ENCODE data around the gene NMS. TPM values are rescaled to one million over a fixed set of nuclear protein-coding genes. Genes with fewer than 3 reads are reported as not detected.

NMS gene
- not detected for total RNA-seq

GRCh38 chr2:100470182-100470581 is at the start of gene NMS:
NMS (plus strand) TSS chr2:100470482; CDS start chr2:100470489, 7 bp downstream.
- no peaks in the 10 kb centered on the region for H3K4me1 ChIP-seq (ENCODE audit: insufficient read depth, low read length)
- H3K27me3 ChIP-seq (ENCODE audit: insufficient read depth, low read length), result no peaks in the 10 kb centered on the region
- H3K9me3 ChIP-seq (ENCODE audit: low read depth, low read length), result no peaks in the 10 kb centered on the region
- H3K4me3 ChIP-seq (ENCODE audit: low read length), result no peak within 1 kb of the TSS

GRCh38 chr2:100422320-100423055 is 47.8 kb upstream of the NMS start:
- H3K4me3 ChIP-seq (ENCODE audit: low read length), result no peak overlapping the region
- no peaks in the 10 kb centered on the region for H3K27me3 ChIP-seq (ENCODE audit: insufficient read depth, low read length)
- H3K9me3 ChIP-seq (ENCODE audit: low read depth, low read length), result no peaks in the 10 kb centered on the region
- peaks cover 29% of the 10 kb centered on the region for H3K4me1 ChIP-seq (ENCODE audit: insufficient read depth, low read length)

GRCh38 chr2:100423631-100424030 is 46.7 kb upstream of the NMS start:
- H3K27me3 ChIP-seq (ENCODE audit: insufficient read depth, low read length), result no peaks in the 10 kb centered on the region

GRCh38 chr2:100424277-100424875 is 45.9 kb upstream of the NMS start:
- Histone ChIP-seq H3K27me3 (ENCODE audit: insufficient read depth, low read length) (no peaks in the 10 kb centered on the region), H3K4me3 (ENCODE audit: low read length) (no peak overlapping the region), H3K9me3 (ENCODE audit: low read depth, low read length) (no peaks in the 10 kb centered on the region), H3K4me1 (ENCODE audit: insufficient read depth, low read length) (peaks cover 24% of the 10 kb centered on the region)

More at GRCh38 chr2:100423631-100424030, 46.7 kb upstream of the NMS start:
- no peak overlapping the region for H3K4me3 ChIP-seq (ENCODE audit: low read length)
- peaks cover 24% of the 10 kb centered on the region for H3K4me1 ChIP-seq (ENCODE audit: insufficient read depth, low read length)
- no peaks in the 10 kb centered on the region for H3K9me3 ChIP-seq (ENCODE audit: low read depth, low read length)

- H3K4me3 ChIP-seq (ENCODE audit: low read length), result no peak overlapping the region
- no peaks in the 10 kb centered on the region for H3K9me3 ChIP-seq (ENCODE audit: low read depth, low read length)
- H3K27me3 ChIP-seq (ENCODE audit: insufficient read depth, low read length), result no peaks in the 10 kb centered on the region
- H3K4me1 ChIP-seq (ENCODE audit: insufficient read depth, low read length), result peaks cover 24% of the 10 kb centered on the region
Measured at GRCh38 chr2:100425107-100425506, 45.2 kb upstream of the NMS start.

- no peaks in the 10 kb centered on the region for H3K27me3 ChIP-seq (ENCODE audit: insufficient read depth, low read length)
- no peaks in the 10 kb centered on the region for H3K9me3 ChIP-seq (ENCODE audit: low read depth, low read length)
- no peak overlapping the region for H3K4me3 ChIP-seq (ENCODE audit: low read length)
- H3K4me1 ChIP-seq (ENCODE audit: insufficient read depth, low read length), result peaks cover 24% of the 10 kb centered on the region
Measured at GRCh38 chr2:100425573-100426383, 44.5 kb upstream of the NMS start.

- H3K4me3 ChIP-seq (ENCODE audit: low read length), result no peak overlapping the region
- peaks cover 20% of the 10 kb centered on the region for H3K4me1 ChIP-seq (ENCODE audit: insufficient read depth, low read length)
- H3K27me3 ChIP-seq (ENCODE audit: insufficient read depth, low read length), result no peaks in the 10 kb centered on the region
- no peaks in the 10 kb centered on the region for H3K9me3 ChIP-seq (ENCODE audit: low read depth, low read length)
Measured at GRCh38 chr2:100426384-100426720, 43.9 kb upstream of the NMS start.

GRCh38 chr2:100427111-100427510 is 43.2 kb upstream of the NMS start:
- Histone ChIP-seq H3K4me3 (ENCODE audit: low read length) (no peak overlapping the region), H3K9me3 (ENCODE audit: low read depth, low read length) (no peaks in the 10 kb centered on the region), H3K27me3 (ENCODE audit: insufficient read depth, low read length) (no peaks in the 10 kb centered on the region), H3K4me1 (ENCODE audit: insufficient read depth, low read length) (peaks cover 18% of the 10 kb centered on the region)

GRCh38 chr2:100427627-100428258 is 42.5 kb upstream of the NMS start:
- H3K27me3 ChIP-seq (ENCODE audit: insufficient read depth, low read length), result no peaks in the 10 kb centered on the region
- no peaks in the 10 kb centered on the region for H3K9me3 ChIP-seq (ENCODE audit: low read depth, low read length)
- H3K4me3 ChIP-seq (ENCODE audit: low read length), result no peak overlapping the region
- peaks cover 18% of the 10 kb centered on the region for H3K4me1 ChIP-seq (ENCODE audit: insufficient read depth, low read length)

GRCh38 chr2:100429726-100430125 is 40.6 kb upstream of the NMS start:
- Histone ChIP-seq H3K4me1 (ENCODE audit: insufficient read depth, low read length) (peaks cover 18% of the 10 kb centered on the region), H3K9me3 (ENCODE audit: low read depth, low read length) (no peaks in the 10 kb centered on the region), H3K27me3 (ENCODE audit: insufficient read depth, low read length) (no peaks in the 10 kb centered on the region), H3K4me3 (ENCODE audit: low read length) (no peak overlapping the region)

- H3K9me3 ChIP-seq (ENCODE audit: low read depth, low read length), result no peaks in the 10 kb centered on the region
- no peak overlapping the region for H3K4me3 ChIP-seq (ENCODE audit: low read length)
- H3K27me3 ChIP-seq (ENCODE audit: insufficient read depth, low read length), result no peaks in the 10 kb centered on the region
- no peaks in the 10 kb centered on the region for H3K4me1 ChIP-seq (ENCODE audit: insufficient read depth, low read length)
Measured at GRCh38 chr2:100437751-100438150, 32.5 kb upstream of the NMS start.

- no peaks in the 10 kb centered on the region for H3K4me1 ChIP-seq (ENCODE audit: insufficient read depth, low read length)
- no peaks in the 10 kb centered on the region for H3K9me3 ChIP-seq (ENCODE audit: low read depth, low read length)
- H3K27me3 ChIP-seq (ENCODE audit: insufficient read depth, low read length), result no peaks in the 10 kb centered on the region
- H3K4me3 ChIP-seq (ENCODE audit: low read length), result no peak overlapping the region
Measured at GRCh38 chr2:100446696-100447095, 23.6 kb upstream of the NMS start.

- Histone ChIP-seq H3K9me3 (ENCODE audit: low read depth, low read length) (no peaks in the 10 kb centered on the region), H3K4me3 (ENCODE audit: low read length) (no peak overlapping the region), H3K27me3 (ENCODE audit: insufficient read depth, low read length) (no peaks in the 10 kb centered on the region), H3K4me1 (ENCODE audit: insufficient read depth, low read length) (no peaks in the 10 kb centered on the region)
Measured at GRCh38 chr2:100451092-100451491, 19.2 kb upstream of the NMS start.

GRCh38 chr2:100451734-100452133 is 18.5 kb upstream of the NMS start:
- Histone ChIP-seq H3K4me1 (ENCODE audit: insufficient read depth, low read length) (no peaks in the 10 kb centered on the region), H3K9me3 (ENCODE audit: low read depth, low read length) (peaks cover 4% of the 10 kb centered on the region), H3K4me3 (ENCODE audit: low read length) (no peak overlapping the region), H3K27me3 (ENCODE audit: insufficient read depth, low read length) (no peaks in the 10 kb centered on the region)

GRCh38 chr2:100453853-100454252 is 16.4 kb upstream of the NMS start:
- Histone ChIP-seq H3K9me3 (ENCODE audit: low read depth, low read length) (peaks cover 18% of the 10 kb centered on the region), H3K4me1 (ENCODE audit: insufficient read depth, low read length) (no peaks in the 10 kb centered on the region), H3K27me3 (ENCODE audit: insufficient read depth, low read length) (no peaks in the 10 kb centered on the region), H3K4me3 (ENCODE audit: low read length) (no peak overlapping the region)

All from mononuclear cell (primary cell).